HG03575 (cell line): ENCODE results near the gene SIVA1.

ENCODE experiments used
- ATAC-seq: cut with Tn5 transposase; IDR thresholded peaks from one replicate; pipeline ENCODE4 v1.9.1; 2021; ENCODE audit not compliant: unreplicated experiment, insufficient number of reproducible peaks, low FRiP score; ENCODE audit errors: extremely low read depth

SIVA1 gene

GRCh38 chr14:104778694-104779331, 25.9 kb downstream of the SIVA1 start:
- no peak for ATAC-seq

GRCh38 chr14:104779776-104780512, 27.0 kb downstream of the SIVA1 start:
- ATAC-seq, result no peak

- ATAC-seq, result no peak
Measured at GRCh38 chr14:104780513-104781030, 27.6 kb downstream of the SIVA1 start.

- no peak for ATAC-seq
Measured at GRCh38 chr14:104781271-104782077, 28.5 kb downstream of the SIVA1 start.

GRCh38 chr14:104782086-104782807, 29.3 kb downstream of the SIVA1 start:
- ATAC-seq, result no peak

GRCh38 chr14:104782808-104783139, 29.8 kb downstream of the SIVA1 start:
- ATAC-seq, result no peak

- ATAC-seq, result no peak
Measured at GRCh38 chr14:104783484-104784217, 30.7 kb downstream of the SIVA1 start.

GRCh38 chr14:104784218-104784568, 31.2 kb downstream of the SIVA1 start:
- ATAC-seq, result no peak

GRCh38 chr14:104784846-104785707, 32.1 kb downstream of the SIVA1 start:
- no peak for ATAC-seq

- no peak for ATAC-seq
Measured at GRCh38 chr14:104785708-104786080, 32.7 kb downstream of the SIVA1 start.

- ATAC-seq, result no peak
Measured at GRCh38 chr14:104786091-104786586, 33.2 kb downstream of the SIVA1 start.

- no peak for ATAC-seq
Measured at GRCh38 chr14:104786726-104787675, 34.1 kb downstream of the SIVA1 start.

GRCh38 chr14:104787736-104788135, 34.8 kb downstream of the SIVA1 start:
- ATAC-seq, result no peak

GRCh38 chr14:104788161-104788818, 35.3 kb downstream of the SIVA1 start:
- no peak for ATAC-seq

GRCh38 chr14:104788873-104789663, 36.1 kb downstream of the SIVA1 start:
- ATAC-seq, result no peak
